Cardiac muscle cell (in vitro differentiated cells and primary cell): ENCODE data around the gene TYMS. TPM values are rescaled to one million over a fixed set of nuclear protein-coding genes. Genes with fewer than 3 reads are reported as not detected.

ENCODE experiments used
- DNase-seq, 2 donors: peaks; one replicate each; pipeline versions ENCODE4 v3.0.0 to v3.0.0-alpha.2; 2010 to 2017; ENCODE audit warnings: low read depth in 1 of 2, low spot score in 1 of 2
- H3K27ac ChIP-seq: fragments of 200-600 bp; sonication (generic); 2 replicates; pipeline ENCODE4 v1.5.1; 2016
- H3K27me3 ChIP-seq: fragments of 200-600 bp; sonication (generic); 2 replicates; pipeline ENCODE4 v1.6.0; 2016; ENCODE audit warnings: control low read depth
- H3K36me3 ChIP-seq: fragments of 200-600 bp; sonication (generic); 2 replicates; pipeline ENCODE4 v1.5.1; 2016; ENCODE audit warnings: control low read depth
- H3K4me1 ChIP-seq: fragments of 200-600 bp; sonication (generic); 2 replicates; pipeline ENCODE4 v1.8.1; 2017; ENCODE audit warnings: low read depth, mild to moderate bottlenecking, mixed run types
- H3K4me3 ChIP-seq: fragments of 200-600 bp; sonication (generic); 2 replicates; pipeline ENCODE4 v1.5.1; 2016; ENCODE audit warnings: mild to moderate bottlenecking
- H3K9me3 ChIP-seq: fragments of 200-600 bp; sonication (generic); 2 replicates; pipeline ENCODE4 v1.5.1; 2017; ENCODE audit warnings: low read depth, mild to moderate bottlenecking, control low read depth
- CTCF ChIP-seq: IDR thresholded peaks from 2 replicates; pipeline ENCODE4 v1.5.1; 2012; ENCODE audit warnings: low read depth, mild to moderate bottlenecking, low read length
- polyA plus RNA-seq: library from polyadenylated mRNA; unstranded; fragments of >200 nt; fragmentation: Nextera tagmentation; extraction: Ambion mirVana; gene quantifications from 2 replicates; pipeline ENCODE4 v1.2.1, GENCODE V29; 2016
- total RNA-seq: library from RNA; depleted of rRNA; stranded (reverse); fragments of >200 nt; gene quantifications from 2 replicates; pipeline ENCODE4 v1.2.3, GENCODE V29; 2016

Gene TYMS
- total and polyA plus RNA-seq, 2 experiments from 2014 or later = 86.5 to 177 TPM

- H3K4me1 ChIP-seq = peaks cover 11% of the 10 kb centered on the region
- no peaks in the 10 kb centered on the region for H3K27me3 ChIP-seq
- TF ChIP-seq CTCF = no peak
- H3K4me3 ChIP-seq = no peak overlapping the region
- DNase-seq = no peak
- H3K27ac ChIP-seq = no peak overlapping the region
- peaks cover 3% of the 10 kb centered on the region for H3K36me3 ChIP-seq
- no peaks in the 10 kb centered on the region for H3K9me3 ChIP-seq
These were observed 25.4 kb downstream of the TYMS start for GRCh38 chr18:682833-683232.

- H3K27ac ChIP-seq = no peak overlapping the region
- TF ChIP-seq CTCF = no peak
- no peak overlapping the region for H3K4me3 ChIP-seq
- no peak for DNase-seq
- H3K9me3 ChIP-seq = no peaks in the 10 kb centered on the region
- peaks cover 3% of the 10 kb centered on the region for H3K36me3 ChIP-seq
- H3K27me3 ChIP-seq = no peaks in the 10 kb centered on the region
- peaks cover 11% of the 10 kb centered on the region for H3K4me1 ChIP-seq
These were observed 26.1 kb downstream of the TYMS start for GRCh38 chr18:683531-683930.

GRCh38 chr18:685438-685837 is 28.0 kb downstream of the TYMS start:
- DNase-seq = no peak
- no peak overlapping the region for H3K4me3 ChIP-seq
- H3K4me1 ChIP-seq = peaks cover 11% of the 10 kb centered on the region
- H3K27ac ChIP-seq = no peak overlapping the region
- TF ChIP-seq CTCF = no peak
- H3K27me3 ChIP-seq = no peaks in the 10 kb centered on the region
- H3K36me3 ChIP-seq = peaks cover 3% of the 10 kb centered on the region
- no peaks in the 10 kb centered on the region for H3K9me3 ChIP-seq

- H3K27me3 ChIP-seq = no peaks in the 10 kb centered on the region
- no peaks in the 10 kb centered on the region for H3K9me3 ChIP-seq
- no peak overlapping the region for H3K27ac ChIP-seq
- peak in 1 of 2 donors; percentile 41 for DNase-seq
- peaks cover 3% of the 10 kb centered on the region for H3K36me3 ChIP-seq
- peaks cover 11% of the 10 kb centered on the region for H3K4me1 ChIP-seq
- no peak for TF ChIP-seq CTCF
- no peak overlapping the region for H3K4me3 ChIP-seq
These were observed 29.1 kb downstream of the TYMS start for GRCh38 chr18:686339-687111.

GRCh38 chr18:688323-688722 is 30.9 kb downstream of the TYMS start:
- Histone ChIP-seq H3K4me3 (no peak overlapping the region), H3K36me3 (no peaks in the 10 kb centered on the region), H3K4me1 (peaks cover 11% of the 10 kb centered on the region), H3K27ac (no peak overlapping the region), H3K27me3 (no peaks in the 10 kb centered on the region), H3K9me3 (no peaks in the 10 kb centered on the region)
- no peak for DNase-seq
- TF ChIP-seq CTCF = no peak
